Measurements from ENCODE around the gene TAS1R3.

- TF ChIP-seq CTCF (IDR thresholded peaks at IDR 0.05; ENCODE audit: low read depth, low read length, poor library complexity, severe bottlenecking) (no peak), EZH2phosphoT487 (IDR thresholded peaks at IDR 0.05; ENCODE audit: borderline replicate concordance, low read length) (no peak)
Measured at GRCh38 chr1:1361233-1361981, 30.3 kb downstream of the TAS1R3 start.

All from DOHH2 (cell line).